HG03457 (cell line): Measurements from ENCODE around the gene RAD51B.
"Not testable (repeated sequence)": the region's sequence is repeated elsewhere in the genome, so short reads cannot be mapped to it uniquely, and the experiment has no call there.

Experiments
- ATAC-seq: cut with Tn5 transposase; IDR thresholded peaks from one replicate; pipeline ENCODE4 v1.9.1; 2021; ENCODE audit warnings: moderate number of reproducible peaks; ENCODE audit not compliant: unreplicated experiment

The RAD51B gene

DNA sequence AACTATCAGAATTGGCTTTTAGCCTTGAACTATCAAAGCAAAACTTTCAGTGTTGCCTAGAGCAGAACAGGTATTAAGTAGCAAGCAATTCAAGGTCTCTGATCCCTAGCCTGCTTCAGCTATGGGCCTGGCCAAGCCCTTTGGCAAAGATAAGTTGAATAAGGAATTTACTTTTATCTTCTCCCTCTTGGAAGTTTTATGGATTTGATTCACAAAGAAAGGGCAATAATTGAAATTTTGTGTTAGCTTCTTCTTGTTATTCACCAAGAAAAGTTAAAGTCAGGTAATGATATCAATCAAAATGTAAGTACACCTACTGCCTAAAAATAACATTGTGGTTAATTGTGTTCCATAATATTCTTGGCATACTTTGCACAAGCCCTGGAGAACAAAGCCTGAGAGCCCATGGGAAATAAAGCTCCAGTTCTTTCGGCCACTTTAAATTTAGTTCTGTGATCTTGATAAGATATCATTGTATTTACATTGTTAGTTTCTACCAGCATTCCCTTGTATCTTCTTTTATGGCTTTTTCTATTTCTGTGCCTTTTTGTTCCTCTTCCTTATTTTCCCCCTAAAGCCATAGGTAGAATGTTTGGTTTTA is 158.0 kb downstream of the RAD51B start:
- no peak for ATAC-seq

DNA sequence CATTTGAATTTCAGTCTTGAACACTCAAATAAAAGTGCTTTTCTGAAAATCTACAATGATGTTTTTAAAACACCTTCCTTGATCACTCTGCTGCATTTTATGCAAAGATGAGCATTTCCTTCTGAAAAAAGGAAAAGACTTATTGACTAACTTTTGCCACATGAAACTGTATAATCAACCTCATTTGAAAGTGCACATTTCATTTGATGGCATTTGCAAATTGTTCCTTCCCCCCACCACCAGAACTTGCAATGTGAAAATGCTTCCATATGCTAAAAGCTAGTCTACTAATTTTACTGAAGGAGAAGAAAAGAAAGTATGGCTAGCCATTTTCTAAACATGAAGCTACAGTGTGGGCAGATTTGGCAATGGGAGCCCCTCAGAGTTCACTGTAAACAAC is 159.2 kb downstream of the RAD51B start:
- ATAC-seq, result no peak

DNA sequence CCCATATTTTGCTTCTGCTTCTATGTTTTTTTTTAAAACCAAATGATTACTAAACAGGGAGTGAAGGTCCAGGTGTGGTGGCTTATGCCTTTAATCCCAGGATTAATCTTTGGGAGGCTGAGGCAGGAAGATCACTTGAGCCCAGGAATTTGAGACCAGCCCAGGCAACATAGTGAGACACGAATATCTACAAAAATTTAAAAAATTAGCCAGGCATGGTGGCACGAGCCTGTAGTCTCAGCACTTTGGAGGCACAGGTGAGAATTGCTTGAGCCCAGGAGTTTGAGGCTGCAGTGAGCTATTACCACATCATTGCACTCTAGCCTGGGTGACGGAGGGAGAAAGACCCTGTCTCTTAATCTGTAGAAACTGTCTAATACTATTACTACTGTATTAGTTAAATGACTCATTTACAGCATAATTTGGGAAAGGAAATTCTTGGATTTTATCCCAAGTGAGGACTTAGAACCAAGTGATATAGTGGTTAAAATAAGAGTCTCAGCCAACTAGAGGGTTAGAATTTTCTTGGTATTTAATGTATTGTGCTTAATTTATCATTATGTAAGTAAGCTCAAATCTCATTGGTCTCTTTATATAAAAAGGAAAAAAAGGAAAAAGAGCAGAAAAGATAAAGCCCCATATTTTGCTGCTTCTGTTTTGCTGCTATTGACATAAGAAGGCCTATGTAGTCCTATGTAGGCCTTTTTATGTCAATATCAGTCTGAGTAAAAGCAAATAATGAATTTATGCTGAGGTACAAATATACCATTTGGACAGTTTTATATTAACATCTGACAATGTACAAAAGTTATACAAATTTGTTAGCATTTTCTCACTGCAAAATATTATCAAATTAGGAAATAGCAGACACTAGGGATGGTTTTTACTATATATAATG is 163.4 kb downstream of the RAD51B start:
- no peak for ATAC-seq

DNA sequence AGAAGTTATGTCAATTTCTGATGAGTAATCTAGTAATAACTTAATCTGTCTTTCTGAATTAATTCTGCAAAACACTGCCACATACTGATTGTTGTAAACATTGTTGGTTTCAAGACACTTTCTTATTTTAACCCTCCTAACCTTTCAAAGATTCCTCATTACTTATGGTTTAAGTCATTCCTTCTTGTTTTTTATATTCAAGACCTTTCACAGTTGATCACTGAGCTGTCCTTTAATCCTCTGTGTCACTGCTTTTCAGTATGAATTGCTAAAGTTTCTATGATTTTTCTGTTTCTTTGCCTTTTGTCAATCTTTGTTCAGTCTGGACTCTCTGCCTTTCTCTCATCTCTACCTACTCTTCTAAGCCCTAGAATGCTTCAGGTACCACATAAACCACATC is 164.7 kb downstream of the RAD51B start:
- ATAC-seq, result no peak

DNA sequence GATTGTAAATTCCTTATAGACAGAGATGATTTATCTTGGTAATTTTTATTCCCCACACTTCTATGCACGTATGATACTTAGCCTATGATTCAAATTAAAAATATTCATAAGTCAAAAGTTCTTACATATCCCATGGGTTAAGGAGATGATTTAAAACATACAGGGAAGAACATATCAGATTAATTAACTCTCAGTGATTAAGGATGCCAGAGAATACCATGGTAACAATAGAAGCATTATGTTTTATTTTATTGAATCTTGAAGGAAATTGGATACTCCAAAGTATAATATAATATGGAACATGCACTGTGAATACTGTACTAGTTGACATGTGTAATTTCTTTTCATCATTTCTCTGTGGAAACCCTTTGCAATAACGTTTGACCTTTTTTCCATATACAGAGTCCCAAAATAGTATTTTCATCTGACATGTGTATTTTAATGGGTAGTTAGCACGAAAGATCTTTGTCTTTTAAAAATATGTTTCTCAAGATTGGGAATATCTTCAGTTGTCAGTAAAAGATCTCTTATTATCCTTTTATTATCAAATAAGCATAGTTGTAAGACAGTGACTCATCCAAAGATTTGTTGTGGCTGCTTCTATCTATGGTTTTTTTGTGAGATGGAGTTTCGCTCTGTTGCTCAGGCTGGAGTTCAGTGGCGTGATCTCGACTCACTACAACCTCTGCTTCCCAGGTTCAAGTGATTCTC is 166.7 kb downstream of the RAD51B start:
- no peak for ATAC-seq

DNA sequence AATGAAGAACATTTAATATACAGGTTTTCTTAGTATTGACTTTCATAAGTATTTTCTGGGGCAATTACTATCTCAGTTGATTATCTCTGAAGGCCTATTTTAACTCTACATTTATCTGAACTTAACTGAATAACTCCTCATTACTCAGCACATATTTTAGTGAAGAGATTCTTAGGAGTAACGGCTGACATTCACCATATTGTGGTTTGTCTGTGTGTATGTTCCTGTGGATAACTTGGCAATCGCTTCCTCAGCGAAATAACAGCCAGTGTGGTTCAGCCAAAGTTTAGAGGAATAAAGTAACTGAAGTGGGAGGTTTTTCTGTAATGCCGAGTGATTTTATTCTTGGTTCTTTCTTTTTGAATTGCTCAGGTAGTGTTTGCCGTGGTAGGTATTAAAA is 168.0 kb downstream of the RAD51B start:
- ATAC-seq, result no peak

DNA sequence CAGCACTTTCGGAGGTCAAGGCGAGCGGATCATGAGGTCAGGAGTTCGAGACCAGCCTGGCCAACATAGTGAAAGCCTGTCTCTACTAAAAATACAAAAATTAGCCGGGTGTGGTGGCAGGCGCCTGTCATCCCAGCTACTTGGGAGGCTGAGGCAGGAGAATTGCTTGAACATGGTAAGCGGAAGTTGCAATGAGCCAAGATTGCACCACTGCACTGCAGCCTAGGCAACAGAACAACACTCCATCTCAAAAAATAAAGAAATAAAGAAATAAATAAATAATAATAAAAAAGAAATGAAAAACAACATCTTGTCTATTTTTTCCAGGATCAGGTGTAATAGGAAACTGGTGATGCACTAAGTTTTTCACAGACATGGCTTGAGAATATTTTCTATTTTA is 168.6 kb downstream of the RAD51B start:
- not testable (repeated sequence) for ATAC-seq

DNA sequence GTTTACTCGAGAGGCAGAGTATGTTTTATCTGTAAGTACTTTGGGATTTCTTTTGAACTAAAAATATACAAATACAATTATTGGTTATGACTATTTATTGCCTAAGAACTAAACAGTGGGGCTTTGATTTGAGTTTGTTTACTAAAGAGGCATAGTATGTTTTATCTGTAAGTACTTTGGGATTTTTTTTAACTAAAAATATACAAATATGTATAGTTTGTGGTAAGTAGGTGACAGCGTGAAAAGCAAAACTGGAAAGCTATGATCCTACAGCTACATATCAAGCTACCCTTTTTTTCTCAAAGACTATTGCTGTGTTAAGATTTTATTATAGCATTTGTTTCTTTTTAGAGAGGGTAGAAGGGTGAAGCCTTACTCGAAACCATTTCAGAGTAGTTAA is 171.0 kb downstream of the RAD51B start:
- no peak for ATAC-seq

DNA sequence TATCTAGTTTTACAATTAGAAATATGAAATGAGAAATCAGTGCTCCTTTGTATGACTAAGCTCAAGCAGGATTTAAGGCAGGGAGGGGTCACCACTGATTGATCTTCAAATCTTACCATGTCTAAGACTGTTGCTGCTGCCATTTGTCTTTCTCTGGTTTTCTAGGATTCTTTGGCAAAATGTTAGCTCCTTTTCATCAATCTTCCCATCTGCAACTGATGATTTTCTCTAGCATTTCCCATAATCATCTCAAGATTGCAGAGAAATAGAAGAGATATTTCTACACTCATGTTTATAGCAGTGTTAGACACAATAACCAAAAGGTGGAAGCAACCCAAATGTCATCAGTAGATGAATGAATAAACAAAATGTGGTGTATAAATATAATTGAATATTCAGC is 175.0 kb downstream of the RAD51B start:
- ATAC-seq, result no peak

DNA sequence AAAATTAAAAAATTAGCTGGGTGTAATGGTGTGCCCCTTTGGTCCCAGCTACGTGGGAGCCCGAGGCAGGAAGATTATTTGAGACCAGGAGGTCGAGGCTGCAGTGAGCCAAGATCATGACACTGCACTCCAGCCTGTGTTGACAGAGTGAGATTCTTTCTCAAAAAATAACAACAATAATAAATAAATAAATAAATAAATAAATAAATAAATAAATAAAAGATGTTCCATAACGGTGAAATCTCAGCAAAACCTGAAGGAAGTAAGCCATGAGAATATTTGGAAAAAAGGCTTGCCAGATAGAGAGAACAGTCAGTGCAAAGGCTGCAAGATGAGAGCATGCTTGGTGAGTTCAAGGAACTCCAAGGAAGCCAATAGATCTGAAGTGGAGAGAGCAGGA is 176.7 kb downstream of the RAD51B start:
- no peak for ATAC-seq

DNA sequence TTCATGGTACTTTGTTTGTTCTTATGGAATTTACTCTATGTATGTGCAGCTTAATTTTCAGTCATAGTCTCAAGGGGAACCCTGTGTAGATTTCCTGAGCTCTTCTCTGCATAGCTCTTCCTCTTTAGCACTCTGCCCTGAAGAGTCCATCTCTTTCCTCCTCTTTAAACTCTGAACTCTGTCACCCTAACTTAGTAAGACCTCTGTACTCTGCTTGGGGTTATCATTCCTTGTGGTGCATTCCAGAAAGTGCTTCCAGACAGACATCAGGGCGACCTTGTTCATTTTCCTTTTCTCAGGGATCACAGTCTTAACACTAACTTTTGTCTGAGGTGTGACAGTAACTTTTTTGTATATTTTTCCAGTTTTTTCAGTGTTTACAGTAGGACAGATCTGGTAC is 179.3 kb downstream of the RAD51B start:
- ATAC-seq, result no peak

DNA sequence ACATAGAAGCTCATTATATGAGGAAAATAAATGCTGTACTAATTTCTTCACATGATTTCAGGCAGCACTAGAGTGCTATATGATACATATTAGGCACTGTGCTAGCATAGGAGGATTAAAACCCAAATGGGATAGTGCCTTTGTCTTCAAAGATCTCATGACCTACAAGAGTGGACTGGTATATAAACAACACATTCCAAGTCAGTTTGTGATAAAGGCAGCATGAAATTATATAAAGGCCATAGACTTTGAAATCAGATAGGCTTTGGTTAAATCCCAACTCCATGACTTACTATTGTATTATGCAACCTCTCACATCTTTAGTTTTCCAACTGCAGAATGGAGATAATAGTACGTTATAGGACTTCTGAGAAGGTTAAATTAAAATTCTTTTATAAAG is 179.7 kb downstream of the RAD51B start:
- ATAC-seq, result no peak

DNA sequence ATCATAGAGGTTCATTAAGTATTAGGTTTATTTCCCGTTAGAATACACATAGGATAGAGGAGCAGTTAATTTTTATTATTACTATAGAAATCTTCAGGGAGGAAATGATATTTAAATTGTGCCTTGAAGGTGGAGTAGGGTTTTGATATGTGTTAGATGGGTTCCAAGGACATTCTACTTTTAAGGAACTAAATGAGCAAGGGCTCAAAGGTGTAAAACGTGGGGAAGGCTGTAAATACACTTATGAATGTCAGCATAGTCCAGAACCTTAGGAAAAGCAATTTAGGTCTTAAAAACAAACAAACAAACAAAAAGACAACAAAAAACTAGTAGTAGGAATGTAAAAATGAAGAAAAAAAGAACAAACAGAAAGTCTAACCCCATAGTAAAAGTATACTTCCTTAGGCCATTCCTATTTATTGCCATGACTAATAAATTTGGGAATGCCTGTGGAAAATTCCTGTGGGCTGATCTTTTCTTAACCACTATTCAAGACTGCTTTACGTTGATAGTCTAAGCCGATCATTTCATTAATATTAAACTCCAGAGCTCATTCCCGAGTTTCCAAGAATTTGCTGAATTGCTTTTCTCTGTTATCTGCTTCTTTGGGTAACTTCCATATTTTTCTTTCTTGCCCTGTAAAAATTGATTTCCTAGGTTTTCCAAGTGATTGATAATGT is 180.3 kb downstream of the RAD51B start:
- no peak for ATAC-seq

DNA sequence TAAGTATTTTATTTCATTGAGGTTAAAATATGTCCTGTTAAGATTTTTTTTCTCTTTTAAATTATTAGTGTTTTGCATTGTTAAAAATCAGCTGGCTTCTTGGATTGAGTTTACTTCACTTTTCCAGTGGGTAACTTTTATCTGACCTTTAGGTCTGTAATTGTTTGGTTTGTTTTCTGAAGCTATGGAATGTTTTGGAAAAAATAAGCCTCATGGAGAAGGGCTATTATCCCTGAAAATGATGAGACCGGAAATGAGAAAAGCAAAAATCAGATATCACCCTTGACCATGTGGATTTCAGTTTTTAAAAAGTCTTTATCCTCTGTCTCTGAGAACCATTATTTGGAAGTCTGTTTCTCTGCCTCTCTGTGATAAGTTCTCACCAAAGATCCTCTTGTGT is 180.9 kb downstream of the RAD51B start:
- no peak for ATAC-seq

DNA sequence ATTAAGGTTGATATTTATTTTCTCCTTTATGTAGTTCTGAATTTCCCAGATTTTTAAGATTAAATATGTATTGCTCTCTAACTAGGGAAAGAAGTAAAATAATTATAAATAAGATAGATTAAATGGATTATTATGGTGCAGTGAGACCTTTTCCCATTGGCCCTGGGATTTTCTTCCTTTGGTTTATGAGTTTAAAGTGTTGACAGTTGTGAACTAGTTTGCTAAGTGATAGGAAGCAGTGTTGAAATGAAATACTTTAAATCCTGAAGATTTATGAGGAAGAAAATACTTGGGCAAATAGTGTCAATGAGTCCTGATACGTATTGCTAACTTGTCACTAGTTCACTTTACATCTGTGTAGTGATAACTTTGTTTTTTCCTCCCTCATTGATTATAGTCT is 188.9 kb downstream of the RAD51B start:
- no peak for ATAC-seq

DNA sequence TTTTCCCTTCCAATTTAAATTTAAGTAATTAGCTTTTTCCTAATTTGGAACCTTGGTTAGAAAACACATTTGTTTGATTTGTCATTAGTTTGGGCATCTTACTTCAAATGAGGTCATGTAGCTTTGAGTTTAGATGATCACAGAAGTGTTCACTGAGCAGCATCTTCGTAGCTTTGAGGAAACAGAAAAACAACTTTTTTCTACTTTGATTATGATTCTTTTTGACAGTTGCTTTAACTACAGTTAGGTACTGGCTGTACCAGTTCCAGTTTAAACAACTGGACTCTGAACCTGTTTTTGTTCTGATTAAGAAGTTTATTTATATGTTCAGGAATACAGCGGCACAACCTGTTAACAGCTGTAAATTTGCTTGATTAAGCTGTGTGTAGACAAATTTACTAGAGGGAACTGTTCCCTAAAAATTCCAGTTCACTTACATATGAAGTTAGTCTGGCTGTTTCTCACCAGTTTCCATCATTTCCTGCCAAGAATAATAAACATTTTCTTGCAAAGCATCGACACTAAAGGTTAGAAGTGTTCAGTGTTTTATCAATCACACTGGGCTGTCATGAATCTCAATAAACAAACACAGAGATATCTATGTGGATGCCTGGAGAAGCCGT is 191.9 kb downstream of the RAD51B start:
- ATAC-seq, result no peak

DNA sequence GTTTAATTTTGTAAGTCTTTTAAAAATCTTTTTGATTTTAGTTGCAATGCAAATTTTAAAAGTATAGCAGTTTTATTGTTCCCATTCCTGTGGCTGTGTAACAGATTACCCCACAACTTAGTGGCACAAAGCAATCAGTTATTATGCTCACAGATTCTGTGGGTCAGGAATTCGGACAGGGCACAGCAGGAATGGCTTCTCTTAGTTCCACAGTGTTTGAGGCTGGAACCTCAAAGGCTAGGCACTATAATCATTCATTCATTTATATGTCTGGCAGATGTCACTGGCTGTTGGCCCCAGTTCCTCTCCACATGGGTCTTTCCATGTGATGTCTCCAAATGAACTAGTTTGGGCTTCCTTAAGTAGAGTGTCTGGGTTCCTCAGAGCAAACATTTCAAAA is 193.3 kb downstream of the RAD51B start:
- ATAC-seq, result no peak

DNA sequence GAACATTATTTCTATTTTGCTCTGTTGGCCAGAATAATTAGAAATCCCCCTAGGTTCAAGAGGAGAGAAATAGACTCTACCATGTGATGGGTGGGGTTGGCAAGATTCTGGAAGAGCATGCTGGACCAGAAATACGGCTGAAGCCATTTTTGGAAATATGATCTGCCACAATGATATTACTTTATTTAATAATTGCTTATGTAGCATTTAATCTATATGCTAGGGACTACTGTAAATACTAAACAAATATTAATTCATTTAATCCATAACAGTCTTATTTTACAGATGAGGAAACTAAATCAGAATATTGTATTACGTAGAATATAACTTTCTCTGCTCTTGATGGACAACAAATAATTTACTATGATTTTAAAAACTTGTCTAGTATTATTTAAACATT is 193.7 kb downstream of the RAD51B start:
- no peak for ATAC-seq

DNA sequence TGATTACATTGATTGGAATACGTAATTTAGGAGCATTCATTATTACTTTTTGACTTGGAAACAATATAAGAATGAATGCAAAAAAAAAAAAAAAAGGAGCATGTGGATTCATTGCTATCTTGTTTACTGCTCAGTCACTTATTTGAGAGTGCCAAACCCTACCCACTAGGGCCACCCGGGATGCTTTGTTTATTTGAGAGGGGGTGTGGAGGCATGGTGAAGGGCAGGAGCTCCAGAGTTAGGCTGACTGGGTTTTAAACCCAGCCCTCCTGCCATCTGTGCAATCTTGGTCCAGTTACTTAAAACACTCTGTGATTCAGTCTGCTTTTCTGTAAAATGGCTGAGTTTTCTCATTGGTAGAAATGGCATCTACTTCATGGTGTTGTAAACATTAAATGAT is 195.2 kb downstream of the RAD51B start:
- no peak for ATAC-seq

DNA sequence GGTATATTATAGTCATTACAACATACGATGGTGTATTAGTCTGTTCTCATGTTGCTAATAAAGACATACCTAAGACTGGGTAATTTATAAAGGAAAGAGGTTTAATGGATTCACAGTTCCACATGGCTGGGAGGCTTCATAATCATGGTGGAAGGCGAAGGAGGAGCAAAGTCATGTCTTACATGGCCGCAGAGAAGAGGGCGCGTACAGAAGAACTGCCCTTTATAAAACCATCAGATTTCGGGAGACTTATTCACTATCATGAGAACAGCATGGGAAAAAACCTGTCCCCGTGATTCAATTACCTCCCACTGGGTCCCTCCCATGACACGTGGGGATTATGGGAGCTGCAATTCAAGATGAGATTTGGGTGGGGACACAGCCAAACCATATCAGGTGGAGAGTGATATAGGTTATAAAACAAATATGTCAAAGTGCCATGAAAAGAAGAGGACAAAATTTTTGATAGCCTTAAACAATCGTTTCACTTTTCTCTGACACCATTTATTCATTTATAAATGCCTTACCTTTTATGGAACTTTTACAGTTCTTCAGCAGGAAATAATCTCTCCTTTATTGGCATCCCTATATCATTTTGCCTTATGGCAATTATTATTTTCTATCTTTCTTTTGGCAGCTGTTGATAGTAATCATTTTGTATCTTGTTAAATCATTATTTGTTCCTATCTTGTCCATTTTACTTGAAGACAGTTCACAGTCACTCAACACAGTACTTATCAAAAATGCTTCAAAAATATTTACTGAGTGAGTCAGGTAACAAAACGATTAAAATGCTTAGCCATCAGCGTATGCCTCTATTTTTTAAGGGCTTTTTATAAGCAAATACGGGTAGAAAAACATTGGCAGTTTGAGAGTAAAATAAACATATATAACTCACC is 196.0 kb downstream of the RAD51B start:
- ATAC-seq, result no peak
